HG03097 (cell line): ENCODE data around the gene ZNF124.

ENCODE experiments used
- ATAC-seq: cut with Tn5 transposase; IDR thresholded peaks from one replicate; pipeline ENCODE4 v1.9.1; 2021; ENCODE audit not compliant: unreplicated experiment, low FRiP score

Gene ZNF124

GRCh38 chr1:247114351-247115140 lies 57.3 kb downstream of the ZNF124 start:
- no peak for ATAC-seq

- ATAC-seq: no peak
Observed at GRCh38 chr1:247113733-247114271, 58.0 kb downstream of the ZNF124 start.

- ATAC-seq: no peak
Observed at GRCh38 chr1:247113094-247113497, 58.7 kb downstream of the ZNF124 start.

GRCh38 chr1:247112479-247112781 lies 59.4 kb downstream of the ZNF124 start:
- ATAC-seq: no peak

GRCh38 chr1:247111700-247112478 lies 59.9 kb downstream of the ZNF124 start:
- ATAC-seq: no peak

GRCh38 chr1:247111259-247111699 lies 60.5 kb downstream of the ZNF124 start:
- no peak for ATAC-seq

GRCh38 chr1:247110627-247111258 lies 61.1 kb downstream of the ZNF124 start:
- no peak for ATAC-seq

GRCh38 chr1:247107694-247108093 lies 64.1 kb downstream of the ZNF124 start:
- ATAC-seq: no peak

GRCh38 chr1:247105966-247106365 lies 65.9 kb downstream of the ZNF124 start:
- no peak for ATAC-seq
